Measurements from ENCODE around the gene VWA5B2. TPM values are rescaled to one million over a fixed set of nuclear protein-coding genes. Genes with fewer than 3 reads are reported as not detected.

Gene VWA5B2
- total and polyA plus RNA-seq, 2 of the 13 experiments (the other 11 are each of a cell fraction or from before 2014, with no cell fraction given): 0.03 to 0.04 TPM

- TF ChIP-seq JUNB (CRISPR knock-in tag; IDR thresholded peaks at IDR 0.05; ENCODE audit: borderline replicate concordance) (no peak), USF2 (IDR thresholded peaks at IDR 0.05; ENCODE audit: low read depth, low read length) (0 out of 2 replicates have a peak, but pooled peaks have one; percentile 21), USF2 (CRISPR knock-in tag; IDR thresholded peaks at IDR 0.05; ENCODE audit: borderline replicate concordance) (no peak), MAX (IDR thresholded peaks at IDR 0.05) (peak; percentile 88), GLI4 (CRISPR knock-in tag; IDR thresholded peaks at IDR 0.05; ENCODE audit: borderline replicate concordance) (no peak), MAFG (CRISPR knock-in tag; IDR thresholded peaks at IDR 0.05) (no peak), HIVEP1 (CRISPR knock-in tag; IDR thresholded peaks at IDR 0.05) (peak; percentile 26; the same call in 1 of the 2 replicates), ATF6 (CRISPR knock-in tag; conservative IDR thresholded peaks at IDR 0.05) (no peak), ZNF512B (CRISPR knock-in tag; IDR thresholded peaks at IDR 0.05; ENCODE audit: borderline replicate concordance) (peak; percentile 30; the same call in 1 of the 2 replicates), EZH2 (conservative IDR thresholded peaks at IDR 0.05; ENCODE audit: low read depth, low read length) (no peak), NR2C2 (CRISPR knock-in tag; IDR thresholded peaks at IDR 0.05; ENCODE audit: borderline replicate concordance) (peak; percentile 68), GFI1 (CRISPR knock-in tag; IDR thresholded peaks at IDR 0.05; ENCODE audit: borderline replicate concordance) (peak; percentile 32; the same call in 1 of the 2 replicates), NFRKB (IDR thresholded peaks at IDR 0.05) (peak; percentile 81), ADNP (CRISPR knock-in tag; IDR thresholded peaks at IDR 0.05) (no peak), CREB1 (IDR thresholded peaks at IDR 0.05) (no peak), CREB1 (CRISPR knock-in tag; IDR thresholded peaks at IDR 0.05) (no peak; the same call in 1 of the 2 replicates), ZNF256 (CRISPR knock-in tag; conservative IDR thresholded peaks at IDR 0.05) (peak; percentile 74; the same call in 1 of the 2 replicates), MED13 (CRISPR knock-in tag; IDR thresholded peaks at IDR 0.05) (no peak), ZBTB38 (CRISPR knock-in tag; IDR thresholded peaks at IDR 0.05) (no peak), ZNF333 (CRISPR knock-in tag; IDR thresholded peaks at IDR 0.05; ENCODE audit: borderline replicate concordance) (peak; percentile 65; the same call in 1 of the 2 replicates), RBAK (CRISPR knock-in tag; IDR thresholded peaks at IDR 0.05) (no peak)
Measured at GRCh38 chr3:184248454-184249411, 19.3 kb downstream of the VWA5B2 start, which contains the start of gene ALG3 (continued).

Measured in HepG2 (cell line).